Muscle layer of duodenum (tissue), 2 donors: ENCODE measurements around the gene CIB2.
"Not testable (repeated sequence)": the region's sequence is repeated elsewhere in the genome, so short reads cannot be mapped to it uniquely, and the experiment has no call there.

ENCODE experiments used
- H3K27ac ChIP-seq: one replicate; pipeline ENCODE4 v1.7.0; 2013; ENCODE audit warnings: mild to moderate bottlenecking, low read length
- H3K27me3 ChIP-seq: one replicate; pipeline ENCODE4 v1.7.0; 2013; ENCODE audit warnings: low read depth, mild to moderate bottlenecking, control low read depth, low read length
- H3K36me3 ChIP-seq, 2 donors: one replicate each; pipeline ENCODE4 v1.7.0; 2013; ENCODE audit warnings: low read length in 2 of 2, control low read depth in 1 of 2, mild to moderate bottlenecking in 1 of 2; ENCODE audit not compliant: insufficient read depth in 2 of 2, control insufficient read depth in 1 of 2
- H3K4me1 ChIP-seq, 2 donors: one replicate each; pipeline ENCODE4 v1.7.0; 2013; ENCODE audit warnings: low read length in 2 of 2, mild to moderate bottlenecking in 2 of 2, control low read depth in 1 of 2, moderate library complexity in 1 of 2; ENCODE audit not compliant: insufficient read depth in 2 of 2, control insufficient read depth in 1 of 2
- H3K4me3 ChIP-seq, 2 donors: one replicate each; pipeline ENCODE4 v1.7.0; 2013; ENCODE audit warnings: low read length in 2 of 2, low read depth in 1 of 2, mild to moderate bottlenecking in 1 of 2
- H3K9me3 ChIP-seq, 2 donors: one replicate each; pipeline ENCODE4 v1.7.0; 2013; ENCODE audit warnings: low read length in 2 of 2, control low read depth in 1 of 2, mild to moderate bottlenecking in 1 of 2; ENCODE audit not compliant: control insufficient read depth in 1 of 2
- donor health status: healthy.

Gene CIB2

GRCh38 chr15:78167227-78167888 is 36.1 kb upstream of the CIB2 start:
- H3K27ac ChIP-seq: no peak overlapping the region
- no peaks in the 10 kb centered on the region for H3K9me3 ChIP-seq
- peaks cover 73 to 88% of the 10 kb centered on the region in 2 donors for H3K36me3 ChIP-seq
- no peaks in the 10 kb centered on the region for H3K4me1 ChIP-seq
- H3K27me3 ChIP-seq: no peaks in the 10 kb centered on the region
- H3K4me3 ChIP-seq: no peak overlapping the region

- Histone ChIP-seq H3K27ac (no peak overlapping the region), H3K4me3 (no peak overlapping the region), H3K4me1 (no peaks in the 10 kb centered on the region), H3K9me3 (no peaks in the 10 kb centered on the region), H3K36me3 (peaks cover 59 to 85% of the 10 kb centered on the region in 2 donors), H3K27me3 (no peaks in the 10 kb centered on the region)
Observed at GRCh38 chr15:78164010-78164409, 32.8 kb upstream of the CIB2 start.

GRCh38 chr15:78162038-78162437 is 30.8 kb upstream of the CIB2 start:
- Histone ChIP-seq H3K27ac (no peak overlapping the region), H3K4me1 (no peaks in the 10 kb centered on the region), H3K36me3 (peaks cover 54 to 65% of the 10 kb centered on the region in 2 donors), H3K4me3 (no peak overlapping the region), H3K27me3 (no peaks in the 10 kb centered on the region), H3K9me3 (no peaks in the 10 kb centered on the region)

GRCh38 chr15:78159395-78159794 is 28.1 kb upstream of the CIB2 start:
- Histone ChIP-seq H3K4me1 (peaks cover 6 to 7% of the 10 kb centered on the region in 2 donors), H3K4me3 (no peak overlapping the region), H3K36me3 (peaks cover 45 to 48% of the 10 kb centered on the region in 2 donors), H3K27me3 (no peaks in the 10 kb centered on the region), H3K9me3 (no peaks in the 10 kb centered on the region), H3K27ac (no peak overlapping the region)

GRCh38 chr15:78157203-78157602 is 26.0 kb upstream of the CIB2 start:
- H3K4me3 ChIP-seq: no peak overlapping the region
- peaks cover 31 to 33% of the 10 kb centered on the region in 2 donors for H3K36me3 ChIP-seq
- no peaks in the 10 kb centered on the region for H3K9me3 ChIP-seq
- peaks cover 6 to 7% of the 10 kb centered on the region in 2 donors for H3K4me1 ChIP-seq
- H3K27ac ChIP-seq: no peak overlapping the region
- no peaks in the 10 kb centered on the region for H3K27me3 ChIP-seq

GRCh38 chr15:78156653-78157052 is 25.4 kb upstream of the CIB2 start:
- Histone ChIP-seq H3K36me3 (peaks cover 26 to 27% of the 10 kb centered on the region in 2 donors), H3K4me1 (peaks cover 6 to 7% of the 10 kb centered on the region in 2 donors)

GRCh38 chr15:78155355-78155939 is 24.2 kb upstream of the CIB2 start:
- Histone ChIP-seq H3K36me3 (peaks cover 16 to 21% of the 10 kb centered on the region in 2 donors), H3K4me1 (peaks cover 6 to 8% of the 10 kb centered on the region in 2 donors), H3K4me3 (no peak overlapping the region), H3K27me3 (no peaks in the 10 kb centered on the region), H3K27ac (peak overlapping the region; percentile 20), H3K9me3 (no peaks in the 10 kb centered on the region)

More at GRCh38 chr15:78156653-78157052, 25.4 kb upstream of the CIB2 start:
- no peak overlapping the region for H3K27ac ChIP-seq
- H3K27me3 ChIP-seq: no peaks in the 10 kb centered on the region
- no peak overlapping the region for H3K4me3 ChIP-seq
- H3K9me3 ChIP-seq: no peaks in the 10 kb centered on the region

- no peaks in the 10 kb centered on the region for H3K27me3 ChIP-seq
- no peak overlapping the region for H3K27ac ChIP-seq
- peaks cover 11 to 13% of the 10 kb centered on the region in 2 donors for H3K4me1 ChIP-seq
- peaks cover 13 to 18% of the 10 kb centered on the region in 2 donors for H3K36me3 ChIP-seq
- no peaks in the 10 kb centered on the region for H3K9me3 ChIP-seq
- H3K4me3 ChIP-seq: no peak overlapping the region
Observed at GRCh38 chr15:78154955-78155354, 23.7 kb upstream of the CIB2 start.

GRCh38 chr15:78151075-78151474 is 19.8 kb upstream of the CIB2 start:
- H3K4me3 ChIP-seq, H3K27me3 ChIP-seq, H3K27ac ChIP-seq: not testable (repeated sequence)

GRCh38 chr15:78149805-78150751 is 18.8 kb upstream of the CIB2 start:
- Histone ChIP-seq H3K4me1 (peaks cover 6 to 8% of the 10 kb centered on the region in 2 donors), H3K9me3 (no peaks in the 10 kb centered on the region), H3K4me3 (peak overlapping the region; percentile 79 to 85), H3K36me3 (no peaks in the 10 kb centered on the region), H3K27ac (peak overlapping the region; percentile 41), H3K27me3 (no peaks in the 10 kb centered on the region)

More at GRCh38 chr15:78151075-78151474, 19.8 kb upstream of the CIB2 start:
- not testable (repeated sequence) for H3K9me3 ChIP-seq, H3K36me3 ChIP-seq
- H3K4me1 ChIP-seq: peaks cover 12 to 14% of the 10 kb centered on the region in 2 donors
